CD14-positive monocyte (primary cell): Measurements from ENCODE around the gene WBP2NL. TPM values are rescaled to one million over a fixed set of nuclear protein-coding genes. Genes with fewer than 3 reads are reported as not detected.

Source experiments
- DNase-seq, 3 donors: peaks; one replicate each; pipeline ENCODE4 v3.0.0-alpha.2; 2011 to 2022
- H2AFZ ChIP-seq: 2 replicates; pipeline ENCODE4 v1.6.0; 2012; ENCODE audit warnings: mild to moderate bottlenecking, low read depth, low read length, inconsistent platforms; ENCODE audit not compliant: insufficient read depth, poor library complexity, severe bottlenecking
- H3K27ac ChIP-seq, 2 donors: 1 replicate in 1 of 2; 2 replicates in 1 of 2; pipeline ENCODE4 v1.5.1; 2012 to 2013; ENCODE audit warnings: low read length in 2 of 2, control low read depth in 1 of 2, inconsistent platforms in 1 of 2, low read depth in 1 of 2, mild to moderate bottlenecking in 1 of 2
- H3K27me3 ChIP-seq, 2 donors: one replicate each; pipeline versions ENCODE4 v1.6.0 to v1.6.1; 2011 to 2013; ENCODE audit warnings: low read length in 2 of 2; ENCODE audit not compliant: control insufficient read depth in 2 of 2, insufficient read depth in 2 of 2
- H3K36me3 ChIP-seq, 2 donors: replicated peaks in 1 of 2; 1 replicate in 1 of 2; 2 replicates in 1 of 2; pipeline versions ENCODE4 v1.5.1 to v1.6.1; 2012 to 2013; ENCODE audit warnings: low read length in 2 of 2, control low read depth in 1 of 2, inconsistent platforms in 1 of 2, mild to moderate bottlenecking in 1 of 2; ENCODE audit not compliant: insufficient read depth in 2 of 2, control insufficient read depth in 1 of 2
- H3K4me1 ChIP-seq, 2 donors: 1 replicate in 1 of 2; 2 replicates in 1 of 2; pipeline versions ENCODE4 v1.5.1 to v1.6.1; 2012 to 2013; ENCODE audit warnings: low read length in 2 of 2, control low read depth in 1 of 2, inconsistent platforms in 1 of 2, mild to moderate bottlenecking in 1 of 2, moderate library complexity in 1 of 2; ENCODE audit not compliant: insufficient read depth in 2 of 2, control insufficient read depth in 1 of 2
- H3K4me2 ChIP-seq: replicated peaks from 2 replicates; pipeline ENCODE3; 2012; ENCODE audit warnings: low read length, moderate library complexity, mild to moderate bottlenecking; ENCODE audit not compliant: poor library complexity, severe bottlenecking; ENCODE audit errors: extremely low read depth
- H3K4me3 ChIP-seq, 3 experiments: fragments of 200-600 bp in 1 of 3; sonication (generic) in 1 of 3; replicated peaks in 1 of 3; 1 replicate in 2 of 3; 2 replicates in 1 of 3; pipeline ENCODE4 v1.5.1; 2011 to 2013; ENCODE audit warnings: low read length in 3 of 3, mild to moderate bottlenecking in 3 of 3, control low read depth in 2 of 3, low read depth in 2 of 3, inconsistent platforms in 1 of 3, moderate library complexity in 1 of 3
- H3K79me2 ChIP-seq: 2 replicates; pipeline ENCODE4 v1.6.0; 2012; ENCODE audit warnings: mild to moderate bottlenecking, control low read depth, inconsistent platforms, low read length, moderate library complexity; ENCODE audit not compliant: insufficient read depth
- H3K9ac ChIP-seq: 2 replicates; pipeline ENCODE4 v1.6.0; 2017; ENCODE audit warnings: low read length, mild to moderate bottlenecking; ENCODE audit not compliant: insufficient read depth, poor library complexity, severe bottlenecking
- H3K9me3 ChIP-seq, 2 donors: replicated peaks in 1 of 2; 1 replicate in 1 of 2; 2 replicates in 1 of 2; pipeline versions ENCODE4 v1.5.1 to v1.6.1; 2012 to 2013; ENCODE audit warnings: low read length in 2 of 2, control low read depth in 1 of 2; ENCODE audit not compliant: control insufficient read depth in 1 of 2, insufficient read depth in 1 of 2
- H4K20me1 ChIP-seq: 2 replicates; pipeline ENCODE4 v1.6.0; 2012; ENCODE audit warnings: mild to moderate bottlenecking, low read length, control low read depth, moderate library complexity; ENCODE audit not compliant: insufficient read depth
- H3K27ac Mint-ChIP-seq, 7 donors: one replicate each; pipeline ENCODE4 v1.8.0; 2020; ENCODE audit warnings: mild to moderate bottlenecking in 7 of 7, mixed read lengths in 7 of 7, moderate library complexity in 6 of 7, inconsistent platforms in 2 of 7
- H3K27me3 Mint-ChIP-seq, 3 donors: one replicate each; pipeline ENCODE4 v1.8.0; 2021 to 2022; ENCODE audit warnings: low read depth in 3 of 3, mild to moderate bottlenecking in 3 of 3, mixed read lengths in 3 of 3, moderate library complexity in 3 of 3, inconsistent platforms in 1 of 3
- H3K36me3 Mint-ChIP-seq, 2 donors: one replicate each; pipeline ENCODE4 v1.8.0; 2020; ENCODE audit warnings: mixed read lengths in 2 of 2, inconsistent platforms in 1 of 2, mild to moderate bottlenecking in 1 of 2
- H3K4me1 Mint-ChIP-seq: one replicate; pipeline ENCODE4 v1.8.0; 2020; ENCODE audit warnings: mild to moderate bottlenecking, mixed read lengths
- H3K4me3 Mint-ChIP-seq, 2 donors: one replicate each; pipeline ENCODE4 v1.8.0; 2020; ENCODE audit warnings: mild to moderate bottlenecking in 2 of 2, mixed read lengths in 2 of 2, moderate library complexity in 1 of 2
- H3K9me3 Mint-ChIP-seq, 7 donors: one replicate each; pipeline ENCODE4 v1.8.0; 2020 to 2022; ENCODE audit warnings: mixed read lengths in 7 of 7, mild to moderate bottlenecking in 6 of 7, moderate library complexity in 6 of 7, inconsistent platforms in 2 of 7
- CTCF ChIP-seq: fragments of 200-600 bp; IDR thresholded peaks from one replicate; pipeline ENCODE4 v1.8.0; 2022; ENCODE audit warnings: antibody characterized with exemption, mild to moderate bottlenecking
- WGBS: methylation state at CpG from one replicate; pipeline ENCODE4 v1.1.5; 2013; ENCODE audit warnings: missing lambda C conversion rate; ENCODE audit not compliant: insufficient coverage; 5-methylcytosine and 5-hydroxymethylcytosine counted together
- intact Hi-C, 2 donors: fragments of 100-400 bp; cut with micrococcal nuclease; formaldehyde crosslinking; loops; one replicate each; pipeline versions ENCODE4 v1.15.0 to v1.15.1; 2023
- polyA plus RNA-seq, 3 donors: library from polyadenylated mRNA; depleted of rRNA in 1 of 3; unstranded in 2 of 3; stranded (reverse) in 1 of 3; fragments of 300-500 nt in 2 of 3; fragments of >200 nt in 1 of 3; fragmentation: Illumina TruSeq in 2 of 3; gene quantifications; 1 replicate in 2 of 3; 2 replicates in 1 of 3; pipeline ENCODE4 v1.2.3, GENCODE V29; 2012 to 2021

Gene WBP2NL
- polyA plus RNA-seq, 3 donors, result 0.48 to 0.83 (median 0.71) TPM

GRCh38 chr22:41995211-41995610 is 3.4 kb upstream of the WBP2NL start:
- peaks cover 23% of the 10 kb centered on the region for H3K4me1 Mint-ChIP-seq
- H3K79me2 ChIP-seq, result peaks cover 6% of the 10 kb centered on the region
- H3K9ac ChIP-seq, result no peak overlapping the region
- H3K9me3 Mint-ChIP-seq, result peaks cover 0 to 5% (median 3%) of the 10 kb centered on the region in 7 donors
- H3K4me1 ChIP-seq, result peaks cover 17 to 20% of the 10 kb centered on the region in 2 donors
- DNase-seq, result no peak
- H3K9me3 ChIP-seq, result no peaks in the 10 kb centered on the region
- no peaks in the 10 kb centered on the region for H3K36me3 ChIP-seq
- H3K4me3 ChIP-seq, result no peak overlapping the region
- no peak for TF ChIP-seq CTCF
- peaks cover 0 to 5% of the 10 kb centered on the region in 2 donors for H3K27me3 ChIP-seq
- H3K4me3 Mint-ChIP-seq, result no peak overlapping the region
- H3K27ac ChIP-seq, result no peak overlapping the region
- peak overlapping the region in 3 of 7 donors; percentile 2 to 47 (median 24) for H3K27ac Mint-ChIP-seq
- peaks cover 0 to 2% of the 10 kb centered on the region in 2 donors for H3K36me3 Mint-ChIP-seq
- H4K20me1 ChIP-seq, result no peaks in the 10 kb centered on the region
- WGBS, result 73% methylated on average over 3 of the region's 3 CpGs
- peaks cover 2 to 20% (median 16%) of the 10 kb centered on the region in 3 donors for H3K27me3 Mint-ChIP-seq
- intact Hi-C loops, result loop anchor here (5.0 kb wide), 1 partner anchor 77 kb away; the partner anchor contains the start of genes NAGA (in 2 of the 2) and PHETA2 (in 2 of the 2)
- H3K4me2 ChIP-seq, result no peak overlapping the region
- H2AFZ ChIP-seq, result peak overlapping the region; percentile 43

- Histone ChIP-seq H3K9me3 (peaks cover 0 to 5% of the 10 kb centered on the region in 2 donors), H2AFZ (no peak overlapping the region), H3K79me2 (peaks cover 6% of the 10 kb centered on the region), H3K4me1 (peaks cover 17 to 20% of the 10 kb centered on the region in 2 donors), H3K4me2 (no peak overlapping the region), H3K36me3 (no peaks in the 10 kb centered on the region), H4K20me1 (no peaks in the 10 kb centered on the region), H3K9ac (no peak overlapping the region), H3K27me3 (peaks cover 0 to under 1% of the 10 kb centered on the region in 2 donors), H3K27ac (no peak overlapping the region), H3K4me3 (no peak overlapping the region)
- intact Hi-C loops, result loop anchor here (5.0 kb wide), 1 partner anchor 75 kb away; the partner anchor contains the start of genes NAGA (in 2 of the 2) and PHETA2 (in 2 of the 2)
- Mint-ChIP-seq H3K9me3 (peaks cover 0 to 9% (median 4%) of the 10 kb centered on the region in 7 donors), H3K36me3 (peaks cover 9 to 12% of the 10 kb centered on the region in 2 donors), H3K27ac (no peak overlapping the region), H3K27me3 (peaks cover 1 to 13% (median 13%) of the 10 kb centered on the region in 3 donors), H3K4me1 (peaks cover 23% of the 10 kb centered on the region), H3K4me3 (no peak overlapping the region)
- 100% methylated on average over 3 of the region's 5 CpGs for WGBS
- no peak for TF ChIP-seq CTCF
- DNase-seq, result no peak
Measured at GRCh38 chr22:41996826-41997225, 1.8 kb upstream of the WBP2NL start.
